ENCODE measurements around the gene TMEM40.
"Not testable (repeated sequence)": the region's sequence is repeated elsewhere in the genome, so short reads cannot be mapped to it uniquely, and the experiment has no call there.

The TMEM40 gene

DNA sequence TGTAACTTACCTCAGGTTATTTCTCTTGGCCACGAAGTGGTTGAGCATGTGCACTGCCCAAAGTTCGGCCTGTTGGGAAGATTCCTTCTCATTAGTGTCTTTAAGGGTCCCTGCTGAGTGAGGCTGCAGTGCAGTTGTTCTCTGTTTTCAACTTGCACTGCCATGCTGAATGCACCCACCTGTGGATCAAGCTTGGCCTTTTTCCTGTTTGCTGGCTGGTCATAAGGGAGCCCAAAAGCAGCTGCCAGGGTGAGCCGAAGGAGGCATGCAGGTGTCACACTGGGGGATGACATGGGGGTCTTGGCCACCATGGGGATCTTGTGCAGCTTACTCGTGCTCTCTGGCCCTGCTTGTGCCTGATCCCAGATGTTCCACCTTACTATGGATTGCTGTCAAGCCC, 49.0 kb downstream of the TMEM40 start:
- no peak for DNase-seq

- DNase-seq: no peak
Observed at GRCh38 chr3:12709334-12709733, 49.7 kb downstream of the TMEM40 start.

DNA sequence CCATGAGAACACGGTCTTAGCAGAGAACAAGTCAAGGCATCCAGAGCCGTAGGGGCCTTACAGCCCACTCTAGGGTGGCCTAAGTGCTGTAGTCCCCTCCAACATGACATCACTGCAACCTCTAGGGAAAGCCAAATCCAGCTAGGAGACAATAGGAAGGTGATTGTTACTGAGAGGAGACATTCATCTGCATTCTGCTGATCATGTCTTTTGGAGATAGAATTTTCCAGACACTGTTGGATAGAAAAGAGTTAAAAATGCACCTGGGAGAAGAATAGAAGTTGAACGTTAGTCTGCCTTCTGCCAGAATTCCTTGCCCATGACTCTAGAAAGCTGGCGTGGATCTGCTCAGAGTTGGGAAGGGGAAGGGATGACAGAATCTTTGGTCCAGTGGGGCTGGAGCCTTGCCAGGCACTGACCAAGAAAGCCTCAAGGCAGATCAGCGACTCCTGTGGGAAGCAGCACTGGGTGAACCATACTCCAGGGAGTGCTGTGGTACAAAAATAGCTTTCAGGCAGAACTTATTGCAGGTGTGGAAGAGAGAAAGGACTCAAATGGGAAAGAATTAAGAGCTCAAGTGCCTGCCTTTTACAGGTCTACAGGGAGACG, 50.4 kb downstream of the TMEM40 start:
- DNase-seq: no peak

DNA sequence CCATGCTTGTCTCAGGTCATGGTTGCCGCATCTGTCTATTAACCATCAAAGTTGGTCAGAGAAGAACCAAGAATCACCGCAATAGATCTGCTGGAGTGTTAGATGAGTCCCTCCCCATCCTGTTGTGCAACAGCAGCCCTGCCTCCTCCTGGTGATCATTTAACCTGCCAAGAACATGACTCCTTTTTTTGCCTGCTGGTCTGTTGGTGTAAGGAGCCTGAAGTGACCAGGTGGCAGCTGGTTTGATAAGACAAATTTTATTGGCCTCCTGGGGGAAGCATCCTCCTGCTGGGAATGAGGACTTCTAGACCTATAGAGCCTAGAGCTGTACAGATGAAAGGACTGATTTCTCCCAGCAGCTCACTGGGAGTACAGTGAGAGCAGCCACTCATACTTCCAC, 51.6 kb downstream of the TMEM40 start:
- no peak for DNase-seq

DNA sequence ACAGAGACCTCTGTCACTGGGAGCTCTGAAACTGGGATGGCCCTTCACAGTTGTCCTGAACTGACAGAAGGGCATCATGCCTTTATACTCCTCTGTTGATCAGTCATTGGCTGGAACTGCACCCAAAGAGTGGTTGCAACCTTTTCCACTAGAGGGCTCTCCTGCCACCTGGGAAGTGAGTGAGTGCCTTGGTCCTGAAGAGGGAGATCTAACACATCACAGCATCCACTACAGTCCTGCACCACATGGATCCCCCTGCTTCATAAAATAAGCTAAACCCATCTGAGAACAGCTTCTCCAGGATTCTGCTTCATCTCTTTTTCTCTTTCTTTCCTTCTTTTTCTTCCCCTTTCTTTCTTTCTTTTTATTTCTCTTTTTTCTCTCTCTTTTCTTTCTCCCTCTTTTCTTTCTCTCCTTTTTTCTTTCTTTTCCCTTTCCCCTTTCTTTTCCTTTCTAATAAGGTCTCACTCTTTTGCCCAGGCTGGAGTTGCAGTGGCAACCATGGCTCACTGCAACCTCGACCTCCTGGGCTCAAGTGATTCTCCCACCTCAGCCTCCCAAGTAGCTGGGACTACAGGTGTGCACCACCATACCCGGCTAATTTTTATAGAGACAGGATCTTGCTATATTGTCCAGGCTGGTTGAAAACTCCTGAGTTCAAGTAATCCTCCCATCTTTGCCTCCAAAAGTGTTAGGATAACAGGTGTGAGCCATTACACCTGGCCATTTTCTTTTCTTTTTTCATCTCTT, 52.4 kb downstream of the TMEM40 start:
- peak; percentile 80 for DNase-seq

GRCh38 chr3:12705981-12706380, 53.1 kb downstream of the TMEM40 start:
- DNase-seq: no peak

DNA sequence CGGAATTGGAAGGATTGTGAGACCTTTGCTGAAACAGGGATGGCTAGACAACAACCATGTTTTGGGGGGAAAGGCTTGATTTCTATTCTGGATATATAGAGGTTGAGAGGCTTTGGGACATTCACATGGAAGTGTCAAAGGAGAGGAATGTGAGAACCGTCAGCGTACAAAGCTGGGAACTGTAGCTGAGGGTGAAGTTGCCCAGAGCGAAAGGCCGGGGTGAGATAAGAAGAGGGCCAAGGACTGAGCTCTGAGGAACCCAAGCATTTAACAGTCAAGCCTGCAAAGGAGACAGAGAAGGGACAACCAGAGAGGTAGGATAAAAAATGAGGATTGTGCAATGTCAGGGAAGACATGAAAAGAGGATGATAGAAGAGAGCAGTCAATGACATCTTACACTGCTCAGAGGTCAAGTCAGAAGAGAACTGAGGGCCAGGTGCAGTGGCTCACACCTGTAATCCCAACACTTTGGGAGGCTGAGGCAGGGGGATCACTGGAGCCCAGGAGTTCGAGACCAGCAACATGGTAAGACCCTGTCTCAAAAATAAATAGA, 53.6 kb downstream of the TMEM40 start:
- no peak for DNase-seq

DNA sequence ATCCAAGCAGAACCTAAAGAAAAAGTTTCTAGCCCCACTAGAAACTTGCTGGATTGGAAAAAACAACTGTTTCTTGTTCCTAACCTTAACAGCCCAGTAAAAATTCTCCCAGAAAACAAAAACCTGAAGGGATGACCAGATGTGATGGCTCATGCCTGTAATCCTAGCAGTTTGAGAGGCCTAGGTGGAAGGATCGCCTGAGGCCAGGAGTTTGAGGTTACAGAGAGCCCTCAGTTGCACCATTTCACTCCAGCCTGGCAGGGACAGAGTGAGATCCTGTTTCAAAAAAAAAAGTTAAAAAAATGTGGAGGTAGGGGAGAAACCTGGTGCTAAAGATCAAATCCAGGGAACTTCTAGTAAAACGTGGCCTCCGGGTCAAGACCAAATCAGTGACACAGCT, 56.6 kb downstream of the TMEM40 start:
- no peak for DNase-seq

DNA sequence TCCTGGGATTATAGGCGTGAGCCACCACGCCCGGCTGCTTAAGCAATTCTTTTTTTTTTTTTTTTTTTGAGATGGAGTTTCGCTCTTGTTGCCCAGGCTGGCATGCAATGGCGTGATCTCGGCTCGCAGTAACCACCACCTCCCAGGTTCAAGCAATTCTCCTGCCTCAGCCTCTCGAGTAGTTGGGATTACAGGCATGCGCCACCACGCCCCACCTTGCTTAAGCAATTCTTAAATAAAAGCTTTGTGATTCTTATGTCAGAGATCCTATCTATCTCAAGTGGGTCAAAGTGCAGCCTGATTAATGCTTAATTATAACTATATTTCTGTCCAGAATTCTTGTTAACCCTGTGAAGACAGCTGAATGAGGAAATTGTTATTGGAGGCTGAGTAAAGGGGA, 57.5 kb downstream of the TMEM40 start:
- DNase-seq: not testable (repeated sequence)

DNA sequence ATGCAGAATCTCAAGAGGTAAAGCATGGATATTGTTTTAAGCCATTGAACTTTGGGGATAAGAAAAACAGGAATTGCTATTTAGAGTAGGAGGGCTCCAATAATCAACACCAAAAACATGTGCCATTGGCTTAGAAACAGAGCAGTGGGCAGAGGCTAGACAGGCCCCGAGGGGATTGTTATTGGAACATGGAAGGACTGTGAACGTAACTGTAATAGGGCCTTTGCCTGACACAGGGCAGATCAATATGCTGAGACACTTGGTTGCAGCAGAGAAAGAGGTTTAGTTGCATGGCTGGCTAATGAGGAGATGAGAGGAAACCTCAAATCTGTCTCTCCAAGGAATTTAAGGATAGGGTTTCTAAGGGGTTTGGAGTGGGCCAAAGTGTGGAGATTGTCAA, 58.3 kb downstream of the TMEM40 start:
- DNase-seq: no peak

DNA sequence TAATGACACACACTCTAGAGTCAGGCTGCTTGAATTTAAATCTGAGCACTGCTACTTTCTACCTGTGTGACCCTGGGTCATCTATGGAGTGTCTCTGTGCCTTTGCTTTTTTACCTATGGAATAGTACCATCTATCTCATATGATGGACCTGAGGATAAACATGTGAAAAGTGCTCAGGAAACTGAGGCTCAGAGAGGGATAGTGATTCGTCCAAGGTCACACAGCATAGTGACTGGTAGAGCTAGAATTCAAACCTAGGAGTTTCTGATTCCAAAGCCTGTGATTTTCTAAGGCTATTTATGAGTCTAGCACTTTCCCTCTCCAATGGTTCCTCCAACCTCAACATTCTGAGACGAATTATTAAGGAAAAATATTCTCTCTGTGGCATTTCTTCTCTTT, 63.1 kb downstream of the TMEM40 start:
- DNase-seq: no peak

DNA sequence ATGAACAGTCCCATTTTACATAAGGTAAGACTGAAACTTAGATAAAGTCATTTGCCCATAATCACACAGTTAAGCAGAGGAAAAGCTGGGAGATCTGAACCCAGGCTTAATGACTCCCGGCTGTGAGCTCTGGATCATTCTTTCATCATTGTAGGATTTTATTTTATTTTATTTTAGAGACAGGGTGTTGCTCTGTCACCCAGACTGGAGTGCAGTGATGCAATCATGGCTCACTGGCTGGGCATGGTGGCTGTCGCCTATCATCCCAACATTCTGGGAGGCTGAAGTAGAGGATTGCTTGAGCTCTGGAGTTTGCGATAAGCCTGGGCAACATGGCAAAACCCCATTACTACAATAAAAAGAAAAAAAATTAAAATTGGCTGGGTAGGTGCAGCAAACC, 63.9 kb downstream of the TMEM40 start:
- DNase-seq: no peak

DNA sequence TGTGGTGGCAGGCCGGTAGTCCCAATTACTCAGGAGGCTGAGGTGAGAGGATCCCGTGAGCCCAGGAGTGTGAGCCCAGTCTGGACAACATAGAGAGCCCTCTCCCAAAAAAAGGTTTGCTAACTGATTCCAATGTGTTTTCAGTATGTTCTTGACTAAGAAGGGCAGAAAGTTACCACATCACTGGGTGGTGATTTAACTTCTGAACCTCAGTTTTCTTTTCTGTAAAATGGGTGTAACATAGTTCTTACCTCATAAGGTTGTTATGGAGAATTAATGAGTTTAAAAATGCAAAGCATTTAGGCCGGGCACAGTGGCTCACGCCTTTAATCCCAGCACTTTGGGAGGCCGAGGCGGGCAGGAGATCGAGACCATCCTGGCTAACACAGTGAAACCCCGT, 66.6 kb downstream of the TMEM40 start:
- no peak for DNase-seq

DNA sequence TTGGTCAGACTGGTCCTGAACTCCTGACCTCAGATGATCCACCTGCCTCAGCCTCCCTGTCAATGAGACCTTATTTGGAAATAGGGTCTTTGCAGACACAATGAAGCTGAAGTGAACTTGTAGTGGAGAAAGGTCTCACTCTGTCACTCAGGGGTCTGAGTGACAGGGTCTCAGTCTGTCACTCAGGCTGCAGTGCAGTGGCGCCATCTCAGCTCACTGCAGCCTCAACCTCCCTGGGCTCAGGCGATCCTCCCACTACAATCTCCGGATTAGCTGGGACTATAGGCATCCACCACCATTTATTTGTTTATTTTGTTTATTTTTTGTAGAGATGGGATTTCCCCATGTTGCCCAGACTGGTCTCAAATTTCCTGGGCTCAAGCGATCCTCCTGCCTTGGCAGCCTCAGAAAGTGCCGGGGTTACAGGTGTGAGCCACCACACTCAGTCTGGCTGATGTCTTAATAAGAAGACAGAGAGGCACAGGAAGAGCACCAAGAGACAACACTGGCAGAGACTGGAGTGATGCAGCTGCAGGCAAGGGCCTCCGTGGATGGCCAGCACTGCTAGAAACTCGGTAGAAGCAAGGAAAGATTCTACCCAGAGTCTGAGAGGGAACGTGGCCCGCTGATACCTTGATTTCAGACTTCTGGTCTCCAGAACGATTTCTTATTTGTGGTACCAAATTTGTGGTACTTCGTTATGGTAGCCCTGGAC, 68.9 kb downstream of the TMEM40 start:
- no peak for DNase-seq

DNA sequence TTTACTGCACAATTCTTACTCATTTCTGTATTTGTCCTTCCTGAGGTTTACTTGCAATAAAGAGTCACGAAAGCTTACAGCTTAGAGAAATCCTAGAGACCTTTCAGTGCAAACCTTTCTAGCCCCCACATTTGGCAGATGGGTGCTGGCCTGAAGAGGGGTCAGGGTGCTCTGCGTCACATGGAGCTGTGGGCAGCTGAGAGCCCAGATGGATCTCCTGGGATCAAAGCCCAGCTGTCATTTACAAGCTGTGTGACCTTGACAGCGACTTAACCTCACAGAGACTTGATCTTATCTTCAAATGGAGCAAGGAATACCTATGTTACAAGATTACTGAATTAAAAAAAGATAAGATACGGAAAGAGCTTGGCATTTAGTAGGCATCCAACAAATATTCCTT, 71.1 kb downstream of the TMEM40 start:
- DNase-seq: no peak

DNA sequence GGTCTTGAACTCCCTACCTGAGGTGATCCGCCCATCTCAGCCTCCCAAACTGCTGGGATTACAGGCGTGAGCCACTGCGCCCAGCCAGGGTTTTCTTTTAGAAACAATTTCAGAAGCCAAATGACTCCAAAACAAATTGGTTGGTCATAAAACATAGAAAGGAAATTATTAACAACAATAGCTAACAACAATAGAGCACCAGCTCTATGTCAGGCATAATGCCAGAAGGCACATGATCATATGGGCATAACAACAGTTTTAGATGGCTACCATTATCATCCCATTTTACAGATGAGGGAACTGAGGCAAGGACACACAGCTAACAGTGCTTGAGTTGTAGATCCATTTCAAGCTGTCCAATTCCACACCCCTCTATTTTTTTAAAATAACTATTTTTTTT, 73.0 kb downstream of the TMEM40 start:
- DNase-seq: no peak
